GM12864 (cell line): Measurements from ENCODE around the gene GREB1L.

Source experiments
- DNase-seq: peaks from one replicate; pipeline ENCODE4 v3.0.0-alpha.2; 2011; ENCODE audit warnings: low read depth
- H3K4me3 ChIP-seq: 2 replicates; pipeline ENCODE4 v1.5.1; 2011; ENCODE audit warnings: mild to moderate bottlenecking, low read depth, low read length, control low read depth
- TF ChIP-seq, protein P1 (sequence below): IDR thresholded peaks from 2 replicates; pipeline ENCODE4 v1.5.1; 2011; ENCODE audit warnings: low read depth, mild to moderate bottlenecking, moderate library complexity, low read length, control low read depth, inconsistent platforms; ENCODE audit errors: missing control alignments

GREB1L gene

DNA sequence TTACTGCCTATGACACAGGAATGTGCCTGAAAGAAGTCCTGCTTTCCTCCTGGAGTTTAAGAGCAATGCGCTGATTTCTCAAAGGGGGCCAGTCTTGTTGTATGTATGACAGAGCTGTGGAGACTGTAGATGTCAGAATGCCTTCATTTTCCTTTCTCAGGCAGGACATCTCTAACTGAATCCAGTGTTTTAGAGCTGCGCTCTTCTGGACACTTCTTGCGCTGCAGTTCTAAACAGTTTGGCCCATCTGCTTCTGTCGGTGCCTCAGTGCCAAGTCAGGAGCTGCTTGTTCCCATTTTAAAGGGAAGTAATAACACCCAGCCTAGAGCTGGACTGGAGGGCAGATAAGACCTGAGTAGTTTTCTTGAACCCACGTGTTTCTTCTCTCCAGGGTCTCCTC lies 267.0 kb downstream of the GREB1L start:
- no peak overlapping the region for H3K4me3 ChIP-seq
- DNase-seq, result no peak
- TF ChIP-seq, protein P1, sequence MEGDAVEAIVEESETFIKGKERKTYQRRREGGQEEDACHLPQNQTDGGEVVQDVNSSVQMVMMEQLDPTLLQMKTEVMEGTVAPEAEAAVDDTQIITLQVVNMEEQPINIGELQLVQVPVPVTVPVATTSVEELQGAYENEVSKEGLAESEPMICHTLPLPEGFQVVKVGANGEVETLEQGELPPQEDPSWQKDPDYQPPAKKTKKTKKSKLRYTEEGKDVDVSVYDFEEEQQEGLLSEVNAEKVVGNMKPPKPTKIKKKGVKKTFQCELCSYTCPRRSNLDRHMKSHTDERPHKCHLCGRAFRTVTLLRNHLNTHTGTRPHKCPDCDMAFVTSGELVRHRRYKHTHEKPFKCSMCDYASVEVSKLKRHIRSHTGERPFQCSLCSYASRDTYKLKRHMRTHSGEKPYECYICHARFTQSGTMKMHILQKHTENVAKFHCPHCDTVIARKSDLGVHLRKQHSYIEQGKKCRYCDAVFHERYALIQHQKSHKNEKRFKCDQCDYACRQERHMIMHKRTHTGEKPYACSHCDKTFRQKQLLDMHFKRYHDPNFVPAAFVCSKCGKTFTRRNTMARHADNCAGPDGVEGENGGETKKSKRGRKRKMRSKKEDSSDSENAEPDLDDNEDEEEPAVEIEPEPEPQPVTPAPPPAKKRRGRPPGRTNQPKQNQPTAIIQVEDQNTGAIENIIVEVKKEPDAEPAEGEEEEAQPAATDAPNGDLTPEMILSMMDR, result no peak

DNA sequence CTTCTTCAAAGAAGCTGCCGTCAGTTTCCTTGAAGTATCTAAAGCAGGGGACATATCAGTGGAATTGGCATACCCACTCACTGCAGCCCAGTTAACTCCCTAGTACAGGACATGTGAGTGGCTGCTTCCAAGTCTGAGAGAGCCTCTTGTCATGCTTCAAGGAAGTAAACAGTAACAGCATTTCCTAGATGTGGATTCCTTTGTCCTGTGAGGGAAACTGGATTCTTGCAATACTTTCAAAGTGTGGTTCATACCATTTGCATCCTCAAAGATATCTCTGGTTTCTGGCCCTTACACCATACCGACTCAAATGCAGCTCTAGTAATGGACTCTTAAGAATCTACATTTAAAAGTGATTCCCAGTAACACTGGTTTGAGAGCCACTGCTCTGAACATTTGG lies 271.3 kb downstream of the GREB1L start:
- no peak overlapping the region for H3K4me3 ChIP-seq
- no peak for DNase-seq
- TF ChIP-seq, protein P1, result no peak

DNA sequence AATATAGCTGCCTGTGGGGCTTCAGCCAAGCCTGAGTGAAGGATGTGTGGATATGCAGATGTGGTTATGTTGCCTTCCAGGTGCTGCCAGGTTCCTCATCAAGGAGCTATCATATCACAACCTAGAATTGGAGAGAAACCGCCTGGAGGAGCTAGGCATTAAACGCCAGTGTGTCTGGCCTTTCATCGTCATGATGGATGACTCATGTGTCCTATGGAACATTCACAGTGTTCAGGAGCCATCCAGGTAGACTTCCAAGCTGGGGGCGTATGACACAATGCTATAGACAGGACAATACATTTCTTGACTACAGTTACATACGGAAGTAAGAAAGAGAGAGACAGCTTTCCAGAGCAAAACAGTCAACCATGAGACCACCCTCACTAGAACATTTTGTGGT lies 271.7 kb downstream of the GREB1L start:
- TF ChIP-seq, protein P1, result no peak
- no peak for DNase-seq
- no peak overlapping the region for H3K4me3 ChIP-seq

DNA sequence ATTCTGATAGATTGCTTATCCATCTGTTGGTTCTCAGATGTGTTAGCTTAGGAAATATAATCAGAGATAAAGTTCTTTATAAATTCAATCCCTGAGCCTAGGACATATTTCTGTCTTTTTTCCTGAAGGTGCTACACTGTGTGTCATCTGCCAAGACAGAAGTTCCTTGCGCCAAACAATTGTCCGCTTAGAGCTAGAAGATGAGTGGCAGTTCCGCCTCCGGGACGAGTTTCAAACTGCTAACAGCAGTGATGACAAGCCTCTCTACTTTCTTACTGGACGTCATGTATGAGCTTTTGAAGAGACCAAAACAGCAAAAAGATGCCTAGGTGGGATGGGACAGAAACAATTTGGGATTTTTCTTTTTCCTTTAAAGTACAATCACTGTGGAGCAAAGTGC lies 280.5 kb downstream of the GREB1L start:
- TF ChIP-seq, protein P1, result no peak
- H3K4me3 ChIP-seq, result no peak overlapping the region
- no peak for DNase-seq

DNA sequence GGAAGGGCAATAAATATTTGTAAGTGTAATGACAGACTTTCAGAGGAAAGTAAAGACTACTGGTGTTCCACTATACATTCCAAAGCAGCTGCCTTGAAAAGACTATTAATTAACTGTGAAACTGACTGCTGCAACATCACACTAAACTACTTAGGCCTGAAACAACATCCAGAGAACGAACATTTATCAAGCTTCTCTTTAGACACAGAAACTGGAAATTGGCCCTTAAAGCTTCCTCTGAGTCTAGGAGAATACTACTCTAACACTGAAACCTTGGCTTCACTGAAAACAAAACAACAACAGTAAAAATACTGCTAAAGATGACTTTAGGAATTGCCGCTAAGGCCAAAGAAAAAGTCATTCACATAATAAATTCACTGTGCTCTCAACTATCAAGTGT lies 283.9 kb downstream of the GREB1L start:
- no peak for DNase-seq
- TF ChIP-seq, protein P1, result no peak
- H3K4me3 ChIP-seq, result no peak overlapping the region

DNA sequence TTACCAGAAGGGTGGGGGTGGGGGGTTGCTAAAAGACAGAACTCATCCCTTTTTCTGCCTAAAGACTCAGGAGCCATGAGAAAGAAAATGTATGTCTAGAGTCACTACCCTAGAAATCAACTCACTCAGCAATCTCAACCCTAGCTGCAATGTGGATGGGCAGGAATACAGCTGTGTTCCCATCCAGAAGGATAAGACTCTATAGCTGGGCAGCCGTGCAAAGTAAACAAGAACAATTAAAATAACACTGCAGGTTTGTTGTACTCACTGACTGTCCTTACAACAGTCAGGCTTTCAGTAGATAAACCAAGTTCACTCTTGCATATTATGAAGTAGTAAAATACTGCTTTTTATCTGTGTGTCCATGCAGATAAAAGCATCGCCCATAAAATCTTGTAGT lies 284.4 kb downstream of the GREB1L start:
- no peak for DNase-seq
- TF ChIP-seq, protein P1, result no peak
- H3K4me3 ChIP-seq, result no peak overlapping the region

DNA sequence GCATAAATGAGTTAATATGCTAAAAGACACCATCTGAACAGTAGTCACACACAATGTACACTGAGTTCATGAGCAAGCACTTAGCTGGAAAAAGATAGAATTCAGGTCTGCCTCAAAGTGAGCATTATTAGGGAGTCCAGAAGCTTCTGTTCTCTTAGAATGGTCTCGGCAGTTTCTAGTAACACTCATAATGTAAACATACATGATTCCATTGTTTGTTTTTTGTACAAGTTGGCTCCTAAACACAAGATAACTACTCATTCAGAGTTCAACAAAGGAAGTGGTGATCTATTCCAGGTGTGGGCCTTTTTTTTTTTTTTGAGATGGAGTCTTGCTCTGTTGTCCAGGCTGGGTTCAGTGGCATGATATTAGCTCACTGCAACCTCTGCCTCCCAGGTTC lies 292.3 kb downstream of the GREB1L start:
- DNase-seq, result no peak
- H3K4me3 ChIP-seq, result no peak overlapping the region
- TF ChIP-seq, protein P1, result no peak
